Measurements from ENCODE around the gene KCNK15. TPM values are rescaled to one million over a fixed set of nuclear protein-coding genes. Genes with fewer than 3 reads are reported as not detected.
A peak's percentile ranks its signal among the peaks of the same experiment; 100 is the strongest.

Gene KCNK15
- total RNA-seq, 6 experiments from 2014 or later, result 0.07 to 0.28 (median 0.21) TPM; not detected in 1

- TF ChIP-seq CTCF (IDR thresholded peaks at IDR 0.05), result no peak
- H3K36me3 Mint-ChIP-seq (ENCODE audit: low read depth), result no peaks in the 10 kb centered on the region
- no peaks in the 10 kb centered on the region for H3K4me1 Mint-ChIP-seq (ENCODE audit: low read depth)
- H3K9me3 Mint-ChIP-seq, result no peaks in the 10 kb centered on the region
- peaks cover 17% of the 10 kb centered on the region for H3K27me3 Mint-ChIP-seq (ENCODE audit: insufficient read depth)
- no peak overlapping the region for H3K4me3 Mint-ChIP-seq
- H3K27ac Mint-ChIP-seq, result no peak overlapping the region
- no peak for DNase-seq
These were observed 27.6 kb downstream of the KCNK15 start for GRCh38 chr20:44773070-44773829.

GRCh38 chr20:44776980-44777379 is 31.3 kb downstream of the KCNK15 start:
- no peak overlapping the region for H3K27ac Mint-ChIP-seq
- TF ChIP-seq CTCF (IDR thresholded peaks at IDR 0.05), result no peak

GRCh38 chr20:44780226-44780625 is 34.6 kb downstream of the KCNK15 start:
- DNase-seq, result peak; percentile 23
- Mint-ChIP-seq H3K4me1 (ENCODE audit: low read depth) (no peaks in the 10 kb centered on the region), H3K4me3 (no peak overlapping the region), H3K27me3 (ENCODE audit: insufficient read depth) (peaks cover 4% of the 10 kb centered on the region), H3K27ac (no peak overlapping the region), H3K36me3 (ENCODE audit: low read depth) (no peaks in the 10 kb centered on the region), H3K9me3 (no peaks in the 10 kb centered on the region)
- no peak for TF ChIP-seq CTCF (IDR thresholded peaks at IDR 0.05)

More at GRCh38 chr20:44776980-44777379, 31.3 kb downstream of the KCNK15 start:
- Mint-ChIP-seq H3K9me3 (no peaks in the 10 kb centered on the region), H3K4me3 (no peak overlapping the region), H3K36me3 (ENCODE audit: low read depth) (no peaks in the 10 kb centered on the region), H3K4me1 (ENCODE audit: low read depth) (no peaks in the 10 kb centered on the region), H3K27me3 (ENCODE audit: insufficient read depth) (peaks cover 5% of the 10 kb centered on the region)
- peak; percentile 4 for DNase-seq

- no peak for DNase-seq
- Mint-ChIP-seq H3K36me3 (ENCODE audit: low read depth) (no peaks in the 10 kb centered on the region), H3K27ac (no peak overlapping the region), H3K9me3 (no peaks in the 10 kb centered on the region), H3K4me1 (ENCODE audit: low read depth) (no peaks in the 10 kb centered on the region), H3K4me3 (no peak overlapping the region), H3K27me3 (ENCODE audit: insufficient read depth) (peaks cover 4% of the 10 kb centered on the region)
- no peak for TF ChIP-seq CTCF (IDR thresholded peaks at IDR 0.05)
These were observed 35.5 kb downstream of the KCNK15 start for GRCh38 chr20:44781118-44781517.

DNA sequence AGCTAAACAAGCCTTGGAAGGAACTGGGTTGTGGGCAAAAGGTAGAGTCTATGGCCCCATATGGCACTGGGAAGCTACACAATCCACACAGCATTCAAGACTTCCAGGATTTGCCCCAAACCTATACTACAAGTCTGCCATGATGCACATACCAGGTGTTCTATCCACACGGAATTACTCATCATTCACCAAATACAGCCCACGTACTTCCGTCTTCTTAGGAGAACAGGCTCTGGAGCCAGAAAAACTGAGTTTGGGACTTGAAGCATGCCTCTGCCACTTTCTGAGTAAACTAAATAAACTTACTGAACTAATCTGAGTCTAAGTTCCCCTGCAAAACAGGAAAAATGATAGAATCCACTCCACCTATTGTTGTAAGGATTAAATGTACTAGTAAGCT is 36.1 kb downstream of the KCNK15 start:
- no peak overlapping the region for H3K4me3 Mint-ChIP-seq
- peaks cover 4% of the 10 kb centered on the region for H3K27me3 Mint-ChIP-seq (ENCODE audit: insufficient read depth)
- H3K36me3 Mint-ChIP-seq (ENCODE audit: low read depth), result no peaks in the 10 kb centered on the region
- TF ChIP-seq CTCF (IDR thresholded peaks at IDR 0.05), result no peak
- no peaks in the 10 kb centered on the region for H3K4me1 Mint-ChIP-seq (ENCODE audit: low read depth)
- no peak overlapping the region for H3K27ac Mint-ChIP-seq
- DNase-seq, result no peak
- H3K9me3 Mint-ChIP-seq, result no peaks in the 10 kb centered on the region

All from HFFc6 (cell line).